Measurements from ENCODE around the gene RAB4B. TPM values are rescaled to one million over a fixed set of nuclear protein-coding genes. Genes with fewer than 3 reads are reported as not detected.

Gene RAB4B
- total RNA-seq, 2 donors from 2014 or later: 20.4 to 23.3 TPM

DNA sequence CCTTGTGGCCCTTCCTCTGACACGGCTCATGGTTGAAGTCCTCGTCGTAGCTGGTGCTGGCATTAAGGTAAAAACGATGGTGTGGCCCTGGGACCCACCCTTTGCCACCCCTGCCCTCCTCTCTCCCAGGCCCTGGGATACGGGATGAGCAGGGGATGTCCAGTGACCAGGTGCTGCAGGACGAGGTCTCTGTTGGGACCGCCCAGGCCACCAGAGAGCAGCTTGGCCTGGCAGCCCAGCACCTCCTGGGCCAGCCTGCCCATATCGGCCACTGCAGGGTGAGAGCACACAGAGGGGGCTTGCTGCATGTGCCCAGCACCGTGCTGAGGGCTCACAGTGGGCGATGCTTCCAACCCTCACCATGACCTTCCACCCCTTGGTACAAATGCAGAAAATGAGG is 34.1 kb upstream of the RAB4B start:
- 80 to 85% methylated on average over 6 to 9 of the region's 10 CpGs for WGBS, 2 donors
- TF ChIP-seq, protein P1, sequence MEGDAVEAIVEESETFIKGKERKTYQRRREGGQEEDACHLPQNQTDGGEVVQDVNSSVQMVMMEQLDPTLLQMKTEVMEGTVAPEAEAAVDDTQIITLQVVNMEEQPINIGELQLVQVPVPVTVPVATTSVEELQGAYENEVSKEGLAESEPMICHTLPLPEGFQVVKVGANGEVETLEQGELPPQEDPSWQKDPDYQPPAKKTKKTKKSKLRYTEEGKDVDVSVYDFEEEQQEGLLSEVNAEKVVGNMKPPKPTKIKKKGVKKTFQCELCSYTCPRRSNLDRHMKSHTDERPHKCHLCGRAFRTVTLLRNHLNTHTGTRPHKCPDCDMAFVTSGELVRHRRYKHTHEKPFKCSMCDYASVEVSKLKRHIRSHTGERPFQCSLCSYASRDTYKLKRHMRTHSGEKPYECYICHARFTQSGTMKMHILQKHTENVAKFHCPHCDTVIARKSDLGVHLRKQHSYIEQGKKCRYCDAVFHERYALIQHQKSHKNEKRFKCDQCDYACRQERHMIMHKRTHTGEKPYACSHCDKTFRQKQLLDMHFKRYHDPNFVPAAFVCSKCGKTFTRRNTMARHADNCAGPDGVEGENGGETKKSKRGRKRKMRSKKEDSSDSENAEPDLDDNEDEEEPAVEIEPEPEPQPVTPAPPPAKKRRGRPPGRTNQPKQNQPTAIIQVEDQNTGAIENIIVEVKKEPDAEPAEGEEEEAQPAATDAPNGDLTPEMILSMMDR (IDR thresholded peaks at IDR 0.05): no peak
- no peak for TF ChIP-seq POLR2A (IDR thresholded peaks at IDR 0.05)
- Histone ChIP-seq H3K4me1 (peaks cover 8% of the 10 kb centered on the region), H3K9me3 (no peaks in the 10 kb centered on the region), H3K27ac (no peak overlapping the region), H3K27me3 (no peaks in the 10 kb centered on the region), H3K4me3 (no peak overlapping the region), H3K36me3 (replicated peaks in 1 of 2; ENCODE audit: insufficient read depth in 1 of 2, low read depth in 2 of 2) (peaks cover 0 to 5% of the 10 kb centered on the region in 2 donors)
- DNase-seq: no peak
- no peak for ATAC-seq
- intact Hi-C loops (cut with DNase I): no loop called here

DNA sequence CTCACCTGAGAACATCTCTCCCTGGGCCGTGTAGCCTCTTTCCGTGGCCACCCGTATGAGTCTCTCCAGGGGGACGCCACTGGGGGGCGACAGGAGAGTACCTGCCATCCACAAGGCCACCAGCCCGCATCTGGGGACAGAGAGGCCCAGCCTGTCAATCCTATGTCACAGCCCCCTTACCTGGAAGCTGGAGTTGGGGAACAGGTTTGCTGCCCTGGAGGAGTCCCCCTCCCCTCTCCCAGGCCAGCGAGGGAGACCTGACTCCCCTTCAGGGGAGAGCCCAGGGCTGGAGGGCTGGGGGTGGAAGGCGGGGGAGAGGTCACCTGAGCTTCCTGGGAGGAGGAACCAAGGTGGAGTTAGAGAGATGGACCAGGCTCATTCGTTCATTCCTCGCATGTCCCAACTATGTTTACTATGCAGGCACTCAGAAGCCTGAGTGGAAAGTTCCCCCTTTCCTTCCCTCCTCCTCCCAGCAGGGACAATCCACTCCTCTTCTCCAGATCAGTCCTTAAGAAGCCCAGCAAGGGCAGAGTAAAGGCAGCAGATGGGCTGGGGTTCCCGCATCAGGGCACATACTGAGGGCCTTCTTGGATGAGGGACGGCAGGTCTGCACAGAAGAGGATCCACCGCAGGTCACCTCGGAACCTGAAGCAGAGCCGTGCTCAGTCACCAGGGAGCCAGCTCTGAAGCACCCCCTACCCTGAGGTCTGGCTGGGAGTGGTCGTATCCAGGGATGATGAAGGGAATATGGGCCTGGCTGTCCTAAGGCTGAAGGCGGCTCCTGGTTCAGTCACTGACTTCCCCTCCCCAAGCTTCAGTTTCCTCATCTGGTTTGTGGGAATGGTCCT is 33.3 kb upstream of the RAB4B start:
- H3K27ac ChIP-seq: peak overlapping the region in 2 of 4 donors; percentile 36 to 56
- ATAC-seq (no peak), DNase-seq (peak in 3 of 4 donors; percentile 22 to 42 (median 24))
- peaks cover 16% of the 10 kb centered on the region for H3K4me1 ChIP-seq
- WGBS, 2 donors: 49 to 64% methylated on average over 3 to 17 of the region's 17 CpGs
- H3K36me3 ChIP-seq (replicated peaks in 1 of 2; ENCODE audit: insufficient read depth in 1 of 2, low read depth in 2 of 2): peaks cover 0 to 1% of the 10 kb centered on the region in 2 donors
- no peak for TF ChIP-seq POLR2A (IDR thresholded peaks at IDR 0.05)
- TF ChIP-seq, protein P1 (IDR thresholded peaks at IDR 0.05): peak in 3 of 7 experiments; percentile 9 to 28 (median 11)
- no peaks in the 10 kb centered on the region for H3K9me3 ChIP-seq
- no peaks in the 10 kb centered on the region for H3K27me3 ChIP-seq
- H3K4me3 ChIP-seq: no peak overlapping the region
- intact Hi-C loops (cut with DNase I): no loop called here

DNA sequence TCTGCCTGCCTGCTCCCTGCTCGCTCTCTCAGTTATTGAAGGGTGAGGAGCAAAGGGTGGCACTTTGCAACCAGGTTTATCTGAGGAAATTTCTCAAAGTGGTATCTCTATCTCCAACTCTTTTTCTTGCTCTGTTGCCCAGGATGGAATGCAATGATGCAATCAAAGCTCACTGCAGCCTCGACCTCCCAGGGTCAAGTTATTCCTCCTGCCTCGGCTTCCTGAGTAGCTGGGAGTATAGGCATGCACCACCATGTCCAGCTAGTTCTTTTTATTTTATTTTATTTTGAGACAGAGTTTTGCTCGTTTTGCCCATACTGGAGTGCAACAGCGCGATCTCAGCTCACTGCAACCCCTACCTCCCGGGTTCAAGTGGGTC is 32.7 kb upstream of the RAB4B start:
- TF ChIP-seq POLR2A (IDR thresholded peaks at IDR 0.05): no peak
- TF ChIP-seq, protein P1 (IDR thresholded peaks at IDR 0.05): no peak
- ATAC-seq (no peak), DNase-seq (no peak)
- intact Hi-C loops (cut with DNase I): no loop called here
- WGBS, 2 donors: 66 to 76% methylated on average over 7 of the region's 7 CpGs
- peak overlapping the region in 2 of 4 donors; percentile 36 to 56 for H3K27ac ChIP-seq
- H3K27me3 ChIP-seq: no peaks in the 10 kb centered on the region
- peaks cover 20% of the 10 kb centered on the region for H3K4me1 ChIP-seq
- H3K9me3 ChIP-seq: no peaks in the 10 kb centered on the region
- no peaks in the 10 kb centered on the region for H3K36me3 ChIP-seq (replicated peaks in 1 of 2; ENCODE audit: insufficient read depth in 1 of 2, low read depth in 2 of 2)
- no peak overlapping the region for H3K4me3 ChIP-seq

DNA sequence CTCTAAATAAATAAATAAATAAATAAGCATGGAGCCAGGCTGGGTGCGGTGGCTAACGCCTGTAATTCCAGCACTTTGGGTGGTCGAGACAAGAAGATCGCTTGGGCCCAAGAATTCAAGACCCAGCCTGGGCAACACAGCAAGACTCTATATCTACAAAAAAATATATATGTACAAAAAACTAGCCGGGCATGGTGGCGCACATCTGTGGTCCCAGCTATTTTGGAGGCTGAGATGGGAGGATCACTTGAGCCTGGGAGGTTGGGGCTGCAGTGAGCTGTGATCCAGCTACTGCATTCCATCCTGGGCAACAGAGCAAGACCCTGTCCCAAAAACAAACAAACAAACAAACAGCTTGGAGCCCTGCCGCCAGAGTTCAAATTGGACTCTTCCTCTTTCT is 30.5 kb upstream of the RAB4B start:
- Histone ChIP-seq H3K4me1 (peaks cover 28% of the 10 kb centered on the region), H3K36me3 (replicated peaks in 1 of 2; ENCODE audit: insufficient read depth in 1 of 2, low read depth in 2 of 2) (no peaks in the 10 kb centered on the region), H3K4me3 (no peak overlapping the region), H3K27ac (no peak overlapping the region), H3K27me3 (no peaks in the 10 kb centered on the region), H3K9me3 (no peaks in the 10 kb centered on the region)
- 91 to 98% methylated on average over 7 of the region's 7 CpGs for WGBS, 2 donors
- ATAC-seq (no peak), DNase-seq (no peak)
- intact Hi-C loops (cut with DNase I): no loop called here
- TF ChIP-seq, protein P1 (IDR thresholded peaks at IDR 0.05): no peak
- no peak for TF ChIP-seq POLR2A (IDR thresholded peaks at IDR 0.05)

All from body of pancreas (tissue), 4 donors.